DMS114 treated with DMSO at 0.1 percent for 48 hours (cell line): ENCODE results near the gene PRAMEF17.
"Not testable (repeated sequence)": the region's sequence is repeated elsewhere in the genome, so short reads cannot be mapped to it uniquely, and the experiment has no call there.

Source experiments
- DNase-seq: peaks from one replicate; lab custom pipeline; 2025; ENCODE audit not compliant: unreplicated experiment; lab: John Stamatoyannopoulos, UW

Gene PRAMEF17

GRCh38 chr1:13389332-13389731 is at the start of gene PRAMEF17:
TSS of gene PRAMEF17 (plus strand) at chr1:13389632. CDS start at chr1:13389658, 26 bp downstream.
- not testable (repeated sequence) for DNase-seq

- DNase-seq: not testable (repeated sequence)
These were observed 46.9 kb upstream of the PRAMEF17 start for GRCh38 chr1:13342496-13342895.

- DNase-seq: not testable (repeated sequence)
These were observed 42.4 kb upstream of the PRAMEF17 start, which contains the start of gene PRAMEF14 for GRCh38 chr1:13347034-13347433. TSS of gene PRAMEF14 (minus strand) at chr1:13347134. CDS start at chr1:13345314, 1,820 bp downstream.

GRCh38 chr1:13353476-13353875 is 36.0 kb upstream of the PRAMEF17 start:
- DNase-seq: not testable (repeated sequence)

- DNase-seq: not testable (repeated sequence)
These were observed 35.0 kb upstream of the PRAMEF17 start for GRCh38 chr1:13354475-13354874.

- peak; percentile 41 for DNase-seq
These were observed 32.7 kb upstream of the PRAMEF17 start for GRCh38 chr1:13356774-13357173.

- DNase-seq: not testable (repeated sequence)
These were observed 27.1 kb upstream of the PRAMEF17 start for GRCh38 chr1:13362364-13362763.

GRCh38 chr1:13364928-13365327 is 24.5 kb upstream of the PRAMEF17 start:
- DNase-seq: not testable (repeated sequence)

GRCh38 chr1:13366536-13366935 is 22.9 kb upstream of the PRAMEF17 start:
- DNase-seq: not testable (repeated sequence)

- DNase-seq: not testable (repeated sequence)
These were observed 20.9 kb upstream of the PRAMEF17 start for GRCh38 chr1:13368544-13368943.

- not testable (repeated sequence) for DNase-seq
These were observed 10.4 kb upstream of the PRAMEF17 start for GRCh38 chr1:13378983-13379382.

GRCh38 chr1:13380380-13380779 is 9.1 kb upstream of the PRAMEF17 start:
- DNase-seq: not testable (repeated sequence)

GRCh38 chr1:13393004-13393403 is 3.6 kb downstream of the PRAMEF17 start:
- not testable (repeated sequence) for DNase-seq

GRCh38 chr1:13394761-13395160 is 5.3 kb downstream of the PRAMEF17 start:
- DNase-seq: not testable (repeated sequence)

GRCh38 chr1:13395311-13395710 is 5.9 kb downstream of the PRAMEF17 start:
- not testable (repeated sequence) for DNase-seq

GRCh38 chr1:13407811-13408210 is 18.4 kb downstream of the PRAMEF17 start:
- DNase-seq: no peak

- DNase-seq: not testable (repeated sequence)
These were observed 20.7 kb downstream of the PRAMEF17 start, which contains the start of gene PRAMEF20 for GRCh38 chr1:13410150-13410549. TSS of gene PRAMEF20 (plus strand) at chr1:13410450. CDS start at chr1:13416355, 5,905 bp downstream.

GRCh38 chr1:13430495-13430894 is 41.1 kb downstream of the PRAMEF17 start:
- DNase-seq: no peak

GRCh38 chr1:13432251-13432650 is 42.8 kb downstream of the PRAMEF17 start:
- DNase-seq: no peak

- DNase-seq: not testable (repeated sequence)
These were observed 44.4 kb downstream of the PRAMEF17 start for GRCh38 chr1:13433694-13434358.

- DNase-seq: no peak
These were observed 46.0 kb downstream of the PRAMEF17 start for GRCh38 chr1:13435458-13435857.

- not testable (repeated sequence) for DNase-seq
These were observed 49.8 kb downstream of the PRAMEF17 start for GRCh38 chr1:13439104-13439783.
